ENCODE results near the gene TMPO.
"Not testable (repeated sequence)": the region's sequence is repeated elsewhere in the genome, so short reads cannot be mapped to it uniquely, and the experiment has no call there.

TMPO gene

GRCh38 chr12:98515287-98516110 is at the start of gene TMPO:
TMPO (plus strand) TSS chr12:98515590; CDS start chr12:98515868, 278 bp downstream.
- peak; percentile 90 for DNase-seq

- DNase-seq: no peak
Observed at GRCh38 chr12:98465950-98466602, 49.3 kb upstream of the TMPO start.

- no peak for DNase-seq
Observed at GRCh38 chr12:98466640-98467400, 48.6 kb upstream of the TMPO start.

- no peak for DNase-seq
Observed at GRCh38 chr12:98469109-98469508, 46.3 kb upstream of the TMPO start.

GRCh38 chr12:98470469-98471082 is 44.8 kb upstream of the TMPO start:
- DNase-seq: no peak

GRCh38 chr12:98471085-98471484 is 44.3 kb upstream of the TMPO start:
- DNase-seq: no peak

GRCh38 chr12:98475565-98475908 is 39.9 kb upstream of the TMPO start:
- no peak for DNase-seq

GRCh38 chr12:98478606-98479005 is 36.8 kb upstream of the TMPO start:
- no peak for DNase-seq

- no peak for DNase-seq
Observed at GRCh38 chr12:98483621-98484503, 31.5 kb upstream of the TMPO start.

GRCh38 chr12:98485792-98486340 is 29.5 kb upstream of the TMPO start:
- DNase-seq: no peak

GRCh38 chr12:98488416-98488815 is 27.0 kb upstream of the TMPO start:
- not testable (repeated sequence) for DNase-seq

GRCh38 chr12:98489176-98489575 is 26.2 kb upstream of the TMPO start:
- no peak for DNase-seq

- peak; percentile 81 for DNase-seq
Observed at GRCh38 chr12:98490501-98491453, 24.6 kb upstream of the TMPO start.

GRCh38 chr12:98492580-98493140 is 22.7 kb upstream of the TMPO start:
- DNase-seq: no peak

GRCh38 chr12:98501266-98501629 is 14.1 kb upstream of the TMPO start:
- DNase-seq: not testable (repeated sequence)

GRCh38 chr12:98503342-98503591 is 12.1 kb upstream of the TMPO start:
- DNase-seq: peak; percentile 86

GRCh38 chr12:98503592-98504367 is 11.6 kb upstream of the TMPO start:
- DNase-seq: peak; percentile 82

- no peak for DNase-seq
Observed at GRCh38 chr12:98504368-98504617, 11.1 kb upstream of the TMPO start.

GRCh38 chr12:98509063-98509462 is 6.3 kb upstream of the TMPO start:
- no peak for DNase-seq

GRCh38 chr12:98511806-98512205 is 3.6 kb upstream of the TMPO start:
- DNase-seq: not testable (repeated sequence)
